C4-2B (cell line): Measurements from ENCODE around the gene ITPR1.

Source experiments
- H3K27ac ChIP-seq: fragments of 450-650 bp; 2 replicates; pipeline ENCODE4 v1.5.1; 2017
- CTCF ChIP-seq: fragments of 450-650 bp; conservative IDR thresholded peaks from 2 replicates; pipeline ENCODE4 v1.5.1; 2017; ENCODE audit warnings: mild to moderate bottlenecking
- ZFX ChIP-seq: fragments of 450-650 bp; IDR thresholded peaks from 2 replicates; pipeline ENCODE4 v1.6.1; 2017

Gene ITPR1

GRCh38 chr3:4827767-4828166 lies 334.6 kb downstream of the ITPR1 start:
- TF ChIP-seq CTCF (no peak), ZFX (no peak)
- H3K27ac ChIP-seq = no peak overlapping the region

- H3K27ac ChIP-seq = no peak overlapping the region
- TF ChIP-seq CTCF = no peak
- TF ChIP-seq ZFX = no peak
Measured at GRCh38 chr3:4828279-4829030, 335.3 kb downstream of the ITPR1 start.

- no peak for TF ChIP-seq CTCF
- TF ChIP-seq ZFX = no peak
- no peak overlapping the region for H3K27ac ChIP-seq
Measured at GRCh38 chr3:4829031-4829394, 335.9 kb downstream of the ITPR1 start.

- TF ChIP-seq ZFX (no peak), CTCF (no peak)
- no peak overlapping the region for H3K27ac ChIP-seq
Measured at GRCh38 chr3:4830586-4830914, 337.4 kb downstream of the ITPR1 start.

- H3K27ac ChIP-seq = no peak overlapping the region
- no peak for TF ChIP-seq ZFX
- no peak for TF ChIP-seq CTCF
Measured at GRCh38 chr3:4831580-4831950, 338.4 kb downstream of the ITPR1 start.

GRCh38 chr3:4833471-4833870 lies 340.3 kb downstream of the ITPR1 start:
- no peak overlapping the region for H3K27ac ChIP-seq
- TF ChIP-seq ZFX (no peak), CTCF (no peak)

GRCh38 chr3:4834403-4834866 lies 341.3 kb downstream of the ITPR1 start:
- no peak overlapping the region for H3K27ac ChIP-seq
- TF ChIP-seq CTCF (no peak), ZFX (no peak)
